Parathyroid adenoma (tissue), 2 donors: ENCODE results near the gene MATN3.

Experiments
- H2AFZ ChIP-seq: fragments of 300-600 bp; sonication (generic); one replicate; pipeline ENCODE4 v1.7.0; 2017; ENCODE audit warnings: antibody characterized with exemption, mild to moderate bottlenecking
- H3K27ac ChIP-seq: fragments of 300-600 bp; sonication (generic); one replicate; pipeline ENCODE4 v1.7.0; 2017
- H3K27me3 ChIP-seq: fragments of 300-600 bp; sonication (generic); one replicate; pipeline ENCODE4 v1.7.0; 2017; ENCODE audit warnings: low read length; ENCODE audit not compliant: control insufficient read depth, insufficient read depth
- H3K36me3 ChIP-seq: fragments of 300-600 bp; sonication (generic); one replicate; pipeline ENCODE4 v1.7.0; 2017; ENCODE audit warnings: low read length; ENCODE audit not compliant: control insufficient read depth, insufficient read depth
- H3K4me1 ChIP-seq: fragments of 300-600 bp; sonication (generic); one replicate; pipeline ENCODE4 v1.7.0; 2017; ENCODE audit warnings: control low read depth
- H3K4me2 ChIP-seq: fragments of 300-600 bp; sonication (generic); one replicate; pipeline ENCODE4 v1.7.0; 2017; ENCODE audit warnings: low read length
- H3K4me3 ChIP-seq: fragments of 300-600 bp; sonication (generic); one replicate; pipeline ENCODE4 v1.7.0; 2017; ENCODE audit warnings: low read depth, low read length
- H3K79me2 ChIP-seq: fragments of 300-600 bp; sonication (generic); one replicate; pipeline ENCODE4 v1.7.0; 2017; ENCODE audit warnings: control low read depth
- H3K9ac ChIP-seq: fragments of 300-600 bp; sonication (generic); one replicate; pipeline ENCODE4 v1.7.0; 2017; ENCODE audit warnings: mild to moderate bottlenecking
- H3K9me3 ChIP-seq: fragments of 300-600 bp; sonication (generic); one replicate; pipeline ENCODE4 v1.7.0; 2017; ENCODE audit warnings: low read length; ENCODE audit not compliant: control insufficient read depth
- CTCF ChIP-seq: fragments of 300-600 bp; sonication (generic); IDR thresholded peaks from one replicate; pipeline ENCODE4 v1.7.0; 2017; ENCODE audit warnings: antibody characterized with exemption, mild to moderate bottlenecking
- donor health status: primary hyperparathyroidism.

The MATN3 gene

GRCh38 chr2:20005891-20006470 is 6.5 kb downstream of the MATN3 start:
- no peak for TF ChIP-seq CTCF
- H3K9ac ChIP-seq: no peak overlapping the region
- no peaks in the 10 kb centered on the region for H3K79me2 ChIP-seq
- no peak overlapping the region for H3K4me2 ChIP-seq
- no peak overlapping the region for H2AFZ ChIP-seq
- no peaks in the 10 kb centered on the region for H3K36me3 ChIP-seq
- H3K4me1 ChIP-seq: no peaks in the 10 kb centered on the region
- no peak overlapping the region for H3K27ac ChIP-seq
- no peaks in the 10 kb centered on the region for H3K9me3 ChIP-seq
- H3K4me3 ChIP-seq: no peak overlapping the region
- no peaks in the 10 kb centered on the region for H3K27me3 ChIP-seq

- Histone ChIP-seq H3K4me3 (no peak overlapping the region), H3K27me3 (no peaks in the 10 kb centered on the region), H2AFZ (peak overlapping the region; percentile 51), H3K9ac (no peak overlapping the region), H3K4me1 (no peaks in the 10 kb centered on the region), H3K4me2 (no peak overlapping the region), H3K79me2 (no peaks in the 10 kb centered on the region), H3K36me3 (no peaks in the 10 kb centered on the region), H3K9me3 (no peaks in the 10 kb centered on the region), H3K27ac (no peak overlapping the region)
- TF ChIP-seq CTCF: no peak
Measured at GRCh38 chr2:20005067-20005627, 7.3 kb downstream of the MATN3 start.

- H3K9me3 ChIP-seq: no peaks in the 10 kb centered on the region
- H3K4me2 ChIP-seq: no peak overlapping the region
- no peak overlapping the region for H3K4me3 ChIP-seq
- TF ChIP-seq CTCF: no peak
- H3K27ac ChIP-seq: no peak overlapping the region
- H2AFZ ChIP-seq: no peak overlapping the region
- H3K27me3 ChIP-seq: no peaks in the 10 kb centered on the region
- no peak overlapping the region for H3K9ac ChIP-seq
- H3K4me1 ChIP-seq: no peaks in the 10 kb centered on the region
- no peaks in the 10 kb centered on the region for H3K36me3 ChIP-seq
- no peaks in the 10 kb centered on the region for H3K79me2 ChIP-seq
Measured at GRCh38 chr2:20001361-20001863, 11.1 kb downstream of the MATN3 start.

- Histone ChIP-seq H2AFZ (no peak overlapping the region), H3K4me3 (no peak overlapping the region), H3K9ac (no peak overlapping the region), H3K9me3 (no peaks in the 10 kb centered on the region), H3K4me1 (no peaks in the 10 kb centered on the region), H3K4me2 (no peak overlapping the region), H3K27ac (no peak overlapping the region), H3K36me3 (no peaks in the 10 kb centered on the region), H3K79me2 (no peaks in the 10 kb centered on the region), H3K27me3 (no peaks in the 10 kb centered on the region)
- TF ChIP-seq CTCF: no peak
Measured at GRCh38 chr2:19993731-19994130, 18.7 kb downstream of the MATN3 start.

GRCh38 chr2:19991895-19992294 is 20.6 kb downstream of the MATN3 start:
- H3K4me2 ChIP-seq: no peak overlapping the region
- H3K9me3 ChIP-seq: no peaks in the 10 kb centered on the region
- peaks cover 5% of the 10 kb centered on the region for H3K79me2 ChIP-seq
- H3K4me1 ChIP-seq: peaks cover 6% of the 10 kb centered on the region
- no peak overlapping the region for H2AFZ ChIP-seq
- no peak overlapping the region for H3K27ac ChIP-seq
- no peak for TF ChIP-seq CTCF
- no peak overlapping the region for H3K9ac ChIP-seq
- no peak overlapping the region for H3K4me3 ChIP-seq
- no peaks in the 10 kb centered on the region for H3K36me3 ChIP-seq
- H3K27me3 ChIP-seq: no peaks in the 10 kb centered on the region
